ENCODE data around the gene CKAP2L.
"Not testable (repeated sequence)": the region's sequence is repeated elsewhere in the genome, so short reads cannot be mapped to it uniquely, and the experiment has no call there.

Gene CKAP2L

DNA sequence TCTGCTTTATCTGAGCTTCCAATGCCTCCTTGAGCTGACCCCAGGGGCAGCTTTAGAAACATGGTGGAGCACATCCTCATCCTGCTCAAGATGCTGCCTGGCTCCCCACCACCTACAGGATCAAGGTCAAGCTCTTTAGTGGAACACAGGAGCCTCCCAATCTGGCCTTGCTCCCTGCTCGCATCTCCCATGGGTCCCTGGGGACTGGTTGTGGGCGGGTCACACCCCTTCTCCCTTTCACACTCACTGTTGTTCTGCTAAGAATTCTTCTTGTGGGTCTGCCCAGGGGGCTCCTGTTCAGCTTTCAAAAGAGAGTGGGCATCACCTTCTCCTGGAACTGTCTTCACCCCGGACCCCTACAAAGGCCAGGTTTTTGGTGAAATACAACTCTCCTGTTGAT lies 51.9 kb downstream of the CKAP2L start:
- Histone ChIP-seq H3K36me3 (ENCODE audit: control insufficient read depth in 2 of 2, insufficient read depth in 2 of 2, low read length in 2 of 2) (no peaks in the 10 kb centered on the region), H3K4me1 (ENCODE audit: control insufficient read depth in 2 of 2, insufficient read depth in 2 of 2, low read length in 2 of 2) (peaks cover 0 to 2% of the 10 kb centered on the region in 2 donors), H3K4me3 (ENCODE audit: low read length in 2 of 2) (no peak overlapping the region), H3K9ac (ENCODE audit: low read depth in 1 of 2, low read length in 2 of 2) (no peak overlapping the region), H3K27me3 (ENCODE audit: control insufficient read depth in 2 of 2, insufficient read depth in 2 of 2, low read length in 2 of 2) (peaks cover 0 to 1% of the 10 kb centered on the region in 2 donors), H3K27ac (ENCODE audit: low read depth in 2 of 2, low read length in 2 of 2) (no peak overlapping the region), H3K9me3 (ENCODE audit: control insufficient read depth in 2 of 2, low read length in 2 of 2) (no peaks in the 10 kb centered on the region)

DNA sequence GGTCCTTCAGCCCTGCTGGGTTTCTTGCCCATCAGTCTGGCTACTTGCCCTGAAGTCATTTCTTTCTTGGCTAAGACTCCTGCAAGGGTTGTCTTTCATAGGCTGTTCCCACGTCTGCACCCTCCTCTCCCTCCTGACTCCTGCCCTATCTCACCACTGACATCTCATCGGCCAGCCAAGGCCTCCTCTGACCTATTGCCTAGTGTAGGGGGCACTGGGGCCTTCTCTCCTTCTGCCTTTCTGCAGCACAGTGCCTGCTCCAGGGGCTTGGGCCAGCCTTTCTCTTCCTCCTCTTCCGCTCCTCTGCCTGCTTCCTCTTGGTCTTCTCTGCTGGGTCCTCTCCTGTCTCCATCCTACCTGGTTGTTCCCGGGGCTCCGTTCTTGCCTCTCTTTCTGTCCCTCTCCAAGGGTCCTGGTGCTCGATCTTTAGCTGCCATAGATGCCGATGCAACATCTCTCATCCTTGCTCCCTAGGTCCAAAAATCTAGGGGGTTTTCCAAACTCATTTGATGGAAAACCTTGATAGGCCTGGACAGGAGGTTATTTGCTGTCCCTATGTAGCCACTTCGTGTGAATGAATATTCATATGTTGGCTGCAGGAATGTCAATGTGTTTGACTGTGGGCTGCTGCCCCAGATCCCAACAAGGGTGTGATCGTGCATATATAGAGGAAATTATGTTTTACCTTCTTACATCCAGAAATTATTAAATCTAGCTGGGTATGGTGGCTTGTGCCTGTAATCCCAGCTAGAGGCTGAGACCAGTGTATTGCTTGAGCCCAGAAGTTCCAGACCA lies 53.3 kb downstream of the CKAP2L start:
- Histone ChIP-seq H3K27ac (ENCODE audit: low read depth in 2 of 2, low read length in 2 of 2) (no peak overlapping the region), H3K36me3 (ENCODE audit: control insufficient read depth in 2 of 2, insufficient read depth in 2 of 2, low read length in 2 of 2) (no peaks in the 10 kb centered on the region), H3K27me3 (ENCODE audit: control insufficient read depth in 2 of 2, insufficient read depth in 2 of 2, low read length in 2 of 2) (peaks cover 0 to 3% of the 10 kb centered on the region in 2 donors), H3K9me3 (ENCODE audit: control insufficient read depth in 2 of 2, low read length in 2 of 2) (no peaks in the 10 kb centered on the region), H3K4me3 (ENCODE audit: low read length in 2 of 2) (no peak overlapping the region), H3K4me1 (ENCODE audit: control insufficient read depth in 2 of 2, insufficient read depth in 2 of 2, low read length in 2 of 2) (peaks cover 0 to 2% of the 10 kb centered on the region in 2 donors), H3K9ac (ENCODE audit: low read depth in 1 of 2, low read length in 2 of 2) (no peak overlapping the region)

DNA sequence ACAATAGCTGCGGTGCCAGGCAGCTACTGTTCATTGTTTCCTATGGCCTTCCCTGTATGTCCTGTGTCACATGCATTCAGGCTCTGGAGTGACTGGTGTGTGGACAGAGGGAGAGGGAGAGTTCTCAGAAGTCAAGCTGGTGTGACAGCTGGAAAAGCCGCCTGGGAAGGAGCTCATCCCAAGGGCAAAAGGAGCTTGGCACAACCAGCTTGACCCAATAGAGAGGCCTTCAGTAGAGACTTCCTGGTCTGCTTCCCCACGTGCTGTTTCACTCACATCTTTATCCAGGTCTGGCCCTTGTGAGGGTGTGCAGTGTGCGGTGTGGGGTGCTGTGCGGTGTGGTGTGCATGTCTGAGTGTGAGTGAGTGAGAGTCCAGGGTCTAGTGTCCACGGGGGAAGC lies 54.7 kb downstream of the CKAP2L start:
- Histone ChIP-seq H3K27me3 (ENCODE audit: control insufficient read depth in 2 of 2, insufficient read depth in 2 of 2, low read length in 2 of 2) (peaks cover 0 to 3% of the 10 kb centered on the region in 2 donors), H3K4me3 (ENCODE audit: low read length in 2 of 2) (no peak overlapping the region), H3K9me3 (ENCODE audit: control insufficient read depth in 2 of 2, low read length in 2 of 2) (no peaks in the 10 kb centered on the region), H3K9ac (ENCODE audit: low read depth in 1 of 2, low read length in 2 of 2) (no peak overlapping the region), H3K4me1 (ENCODE audit: control insufficient read depth in 2 of 2, insufficient read depth in 2 of 2, low read length in 2 of 2) (peaks cover 0 to 2% of the 10 kb centered on the region in 2 donors), H3K27ac (ENCODE audit: low read depth in 2 of 2, low read length in 2 of 2) (no peak overlapping the region), H3K36me3 (ENCODE audit: control insufficient read depth in 2 of 2, insufficient read depth in 2 of 2, low read length in 2 of 2) (no peaks in the 10 kb centered on the region)

DNA sequence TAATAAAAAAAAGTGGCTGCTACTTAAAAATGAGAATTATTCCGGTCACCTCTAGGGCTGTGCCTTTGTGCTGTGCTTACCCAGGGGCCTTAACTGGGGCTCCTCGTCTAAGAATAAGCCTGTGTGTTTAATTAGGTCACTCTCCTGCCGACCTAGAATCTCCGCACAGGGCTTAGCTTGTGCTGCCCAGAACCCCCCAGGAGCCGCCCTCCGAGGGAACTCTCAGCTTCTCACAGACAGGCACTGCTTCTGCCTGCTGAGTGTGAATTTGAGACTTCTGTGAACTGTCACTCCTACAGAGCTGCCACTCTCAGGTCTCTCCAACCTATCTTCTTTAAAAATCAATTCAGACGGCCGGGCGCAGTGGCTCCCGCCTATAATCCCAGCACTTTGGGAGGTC lies 55.4 kb downstream of the CKAP2L start:
- Histone ChIP-seq H3K9ac (ENCODE audit: low read depth in 1 of 2, low read length in 2 of 2) (no peak overlapping the region), H3K27ac (ENCODE audit: low read depth in 2 of 2, low read length in 2 of 2) (peak overlapping the region in 1 of 2 donors; percentile 1)

GRCh38 chr2:112706947-112707346 lies 57.5 kb downstream of the CKAP2L start:
- H3K27ac ChIP-seq (ENCODE audit: low read depth in 2 of 2, low read length in 2 of 2); H3K36me3 ChIP-seq (ENCODE audit: control insufficient read depth in 2 of 2, insufficient read depth in 2 of 2, low read length in 2 of 2); H3K27me3 ChIP-seq (ENCODE audit: control insufficient read depth in 2 of 2, insufficient read depth in 2 of 2, low read length in 2 of 2): not testable (repeated sequence)

More for the DNA sequence above, 55.4 kb downstream of the CKAP2L start:
- Histone ChIP-seq H3K27me3 (ENCODE audit: control insufficient read depth in 2 of 2, insufficient read depth in 2 of 2, low read length in 2 of 2) (peaks cover 0 to 3% of the 10 kb centered on the region in 2 donors), H3K9me3 (ENCODE audit: control insufficient read depth in 2 of 2, low read length in 2 of 2) (no peaks in the 10 kb centered on the region), H3K4me1 (ENCODE audit: control insufficient read depth in 2 of 2, insufficient read depth in 2 of 2, low read length in 2 of 2) (peaks cover 0 to 2% of the 10 kb centered on the region in 2 donors), H3K36me3 (ENCODE audit: control insufficient read depth in 2 of 2, insufficient read depth in 2 of 2, low read length in 2 of 2) (no peaks in the 10 kb centered on the region), H3K4me3 (ENCODE audit: low read length in 2 of 2) (no peak overlapping the region)

GRCh38 chr2:112706170-112706664 lies 58.2 kb downstream of the CKAP2L start:
- Histone ChIP-seq H3K27me3 (ENCODE audit: control insufficient read depth in 2 of 2, insufficient read depth in 2 of 2, low read length in 2 of 2) (peaks cover 0 to 3% of the 10 kb centered on the region in 2 donors), H3K36me3 (ENCODE audit: control insufficient read depth in 2 of 2, insufficient read depth in 2 of 2, low read length in 2 of 2) (no peaks in the 10 kb centered on the region), H3K27ac (ENCODE audit: low read depth in 2 of 2, low read length in 2 of 2) (peak overlapping the region in 1 of 2 donors; percentile 12), H3K9ac (ENCODE audit: low read depth in 1 of 2, low read length in 2 of 2) (no peak overlapping the region), H3K4me1 (ENCODE audit: control insufficient read depth in 2 of 2, insufficient read depth in 2 of 2, low read length in 2 of 2) (peaks cover 0 to 2% of the 10 kb centered on the region in 2 donors), H3K4me3 (ENCODE audit: low read length in 2 of 2) (no peak overlapping the region), H3K9me3 (ENCODE audit: control insufficient read depth in 2 of 2, low read length in 2 of 2) (no peaks in the 10 kb centered on the region)

More at GRCh38 chr2:112706947-112707346, 57.5 kb downstream of the CKAP2L start:
- not testable (repeated sequence) for H3K4me3 ChIP-seq (ENCODE audit: low read length in 2 of 2); H3K9me3 ChIP-seq (ENCODE audit: control insufficient read depth in 2 of 2, low read length in 2 of 2); H3K9ac ChIP-seq (ENCODE audit: low read depth in 1 of 2, low read length in 2 of 2); H3K4me1 ChIP-seq (ENCODE audit: control insufficient read depth in 2 of 2, insufficient read depth in 2 of 2, low read length in 2 of 2)

- peaks cover 0 to 3% of the 10 kb centered on the region in 2 donors for H3K27me3 ChIP-seq (ENCODE audit: control insufficient read depth in 2 of 2, insufficient read depth in 2 of 2, low read length in 2 of 2)
- H3K4me1 ChIP-seq (ENCODE audit: control insufficient read depth in 2 of 2, insufficient read depth in 2 of 2, low read length in 2 of 2) = peaks cover 0 to 2% of the 10 kb centered on the region in 2 donors
- H3K4me3 ChIP-seq (ENCODE audit: low read length in 2 of 2) = no peak overlapping the region
- no peaks in the 10 kb centered on the region for H3K9me3 ChIP-seq (ENCODE audit: control insufficient read depth in 2 of 2, low read length in 2 of 2)
- no peaks in the 10 kb centered on the region for H3K36me3 ChIP-seq (ENCODE audit: control insufficient read depth in 2 of 2, insufficient read depth in 2 of 2, low read length in 2 of 2)
- peak overlapping the region in 1 of 2 donors; percentile 12 for H3K27ac ChIP-seq (ENCODE audit: low read depth in 2 of 2, low read length in 2 of 2)
- H3K9ac ChIP-seq (ENCODE audit: low read depth in 1 of 2, low read length in 2 of 2) = no peak overlapping the region
Observed at GRCh38 chr2:112705575-112705974, 58.8 kb downstream of the CKAP2L start.

DNA sequence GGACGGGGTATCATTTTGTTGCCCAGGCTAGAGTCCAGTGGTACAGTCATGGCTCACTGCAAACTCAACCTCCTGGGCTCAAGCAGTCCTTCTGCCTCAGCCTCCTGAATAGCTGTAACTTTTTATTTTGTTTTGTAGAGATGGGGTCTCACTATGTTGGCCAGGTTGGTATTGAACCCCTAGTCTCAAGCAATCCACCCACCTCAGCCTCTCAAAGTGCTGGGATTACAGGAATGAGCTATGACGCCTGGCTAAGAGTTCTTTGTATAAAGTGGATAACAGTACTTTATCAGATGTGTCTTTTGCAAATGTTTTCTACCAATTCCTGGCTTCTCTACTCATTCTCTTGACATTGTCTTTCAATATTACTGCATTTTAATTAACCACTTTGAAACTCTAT lies 60.7 kb downstream of the CKAP2L start:
- H3K36me3 ChIP-seq (ENCODE audit: control insufficient read depth in 2 of 2, insufficient read depth in 2 of 2, low read length in 2 of 2) = no peaks in the 10 kb centered on the region
- H3K27ac ChIP-seq (ENCODE audit: low read depth in 2 of 2, low read length in 2 of 2) = no peak overlapping the region
- H3K4me1 ChIP-seq (ENCODE audit: control insufficient read depth in 2 of 2, insufficient read depth in 2 of 2, low read length in 2 of 2) = peaks cover 0 to 2% of the 10 kb centered on the region in 2 donors
- H3K9ac ChIP-seq (ENCODE audit: low read depth in 1 of 2, low read length in 2 of 2) = no peak overlapping the region
- no peak overlapping the region for H3K4me3 ChIP-seq (ENCODE audit: low read length in 2 of 2)
- H3K27me3 ChIP-seq (ENCODE audit: control insufficient read depth in 2 of 2, insufficient read depth in 2 of 2, low read length in 2 of 2) = peaks cover 0 to 3% of the 10 kb centered on the region in 2 donors
- H3K9me3 ChIP-seq (ENCODE audit: control insufficient read depth in 2 of 2, low read length in 2 of 2) = no peaks in the 10 kb centered on the region

DNA sequence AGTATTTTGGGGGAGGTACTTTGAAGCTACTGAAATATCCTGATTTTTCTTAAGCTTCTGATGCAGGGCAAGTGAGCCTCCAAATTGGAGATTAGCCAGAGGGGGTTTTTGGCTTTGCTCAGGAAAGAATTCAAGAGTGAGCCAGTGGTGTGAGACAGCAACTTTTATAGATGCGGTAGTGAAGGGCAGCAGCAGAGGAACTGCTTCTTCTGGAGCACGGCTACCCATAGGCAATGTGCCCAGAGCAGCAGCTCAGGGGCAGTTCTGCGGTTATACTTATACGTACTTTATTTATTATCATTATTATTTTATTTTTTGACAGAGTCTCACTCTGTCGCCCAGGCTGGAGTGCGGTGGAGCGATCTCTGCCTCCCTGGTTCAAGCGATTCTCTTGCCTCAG lies 63.4 kb downstream of the CKAP2L start:
- Histone ChIP-seq H3K9me3 (ENCODE audit: control insufficient read depth in 2 of 2, low read length in 2 of 2) (no peaks in the 10 kb centered on the region), H3K9ac (ENCODE audit: low read depth in 1 of 2, low read length in 2 of 2) (no peak overlapping the region), H3K4me1 (ENCODE audit: control insufficient read depth in 2 of 2, insufficient read depth in 2 of 2, low read length in 2 of 2) (no peaks in the 10 kb centered on the region), H3K27me3 (ENCODE audit: control insufficient read depth in 2 of 2, insufficient read depth in 2 of 2, low read length in 2 of 2) (no peaks in the 10 kb centered on the region), H3K4me3 (ENCODE audit: low read length in 2 of 2) (no peak overlapping the region), H3K27ac (ENCODE audit: low read depth in 2 of 2, low read length in 2 of 2) (peak overlapping the region in 1 of 2 donors; percentile 7), H3K36me3 (ENCODE audit: control insufficient read depth in 2 of 2, insufficient read depth in 2 of 2, low read length in 2 of 2) (no peaks in the 10 kb centered on the region)

DNA sequence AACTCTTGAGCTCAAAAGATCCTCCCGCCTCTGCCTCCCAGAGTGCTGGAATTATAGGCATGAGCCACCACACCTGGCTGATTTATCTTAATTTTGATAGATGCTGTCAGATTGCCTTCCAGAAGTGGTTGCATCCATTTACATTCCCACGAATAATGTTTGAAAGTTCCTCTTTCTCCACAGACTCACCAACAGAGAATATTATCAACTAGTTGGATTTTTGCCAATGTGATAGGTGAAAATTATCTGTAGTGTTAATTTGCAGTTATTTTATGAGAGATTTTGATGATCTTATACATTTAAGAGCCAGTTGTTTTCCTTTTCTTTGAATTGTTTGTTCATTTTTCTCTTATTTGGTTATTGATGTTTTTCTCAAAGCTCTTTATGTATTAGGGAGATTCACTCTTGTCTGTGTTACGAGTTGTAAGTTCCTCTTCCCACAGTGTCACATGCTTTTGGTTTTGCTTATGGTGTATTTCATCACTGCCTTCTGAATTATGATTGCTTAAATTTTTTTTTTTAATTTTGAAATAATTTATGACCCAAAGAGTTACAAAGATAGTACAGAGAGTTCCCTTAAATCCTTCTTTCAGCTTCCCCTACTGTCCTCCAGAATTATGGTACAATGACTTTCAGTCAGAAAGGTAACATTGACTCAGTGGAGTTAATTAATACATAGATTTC lies 64.3 kb downstream of the CKAP2L start:
- H3K27me3 ChIP-seq (ENCODE audit: control insufficient read depth in 2 of 2, insufficient read depth in 2 of 2, low read length in 2 of 2) = no peaks in the 10 kb centered on the region
- H3K4me3 ChIP-seq (ENCODE audit: low read length in 2 of 2) = no peak overlapping the region

More for the DNA sequence above, 64.3 kb downstream of the CKAP2L start:
- Histone ChIP-seq H3K27ac (ENCODE audit: low read depth in 2 of 2, low read length in 2 of 2) (peak overlapping the region; percentile 17 to 51), H3K9ac (ENCODE audit: low read depth in 1 of 2, low read length in 2 of 2) (no peak overlapping the region), H3K9me3 (ENCODE audit: control insufficient read depth in 2 of 2, low read length in 2 of 2) (no peaks in the 10 kb centered on the region), H3K36me3 (ENCODE audit: control insufficient read depth in 2 of 2, insufficient read depth in 2 of 2, low read length in 2 of 2) (no peaks in the 10 kb centered on the region), H3K4me1 (ENCODE audit: control insufficient read depth in 2 of 2, insufficient read depth in 2 of 2, low read length in 2 of 2) (no peaks in the 10 kb centered on the region)

Data from mucosa of rectum (tissue), 2 donors.